ENCODE data around the gene MAP1LC3B2.

- TF ChIP-seq POLR2AphosphoS5 (IDR thresholded peaks at IDR 0.05; ENCODE audit: low read length): no peak
- TF ChIP-seq YY1 (IDR thresholded peaks at IDR 0.05; ENCODE audit: low read depth, low read length): no peak
- no peak for TF ChIP-seq NR2F1 (conservative IDR thresholded peaks at IDR 0.05)
- no peak for TF ChIP-seq SPI1 (IDR thresholded peaks at IDR 0.05; ENCODE audit: borderline replicate concordance, insufficient read depth, low read depth, low read length)
- no peak for TF ChIP-seq ZBTB33 (IDR thresholded peaks at IDR 0.05)
- no peak for TF ChIP-seq ATF3 (IDR thresholded peaks at IDR 0.05; ENCODE audit: borderline replicate concordance, extremely low read depth, low read depth, low read length)
- TF ChIP-seq, protein P1, sequence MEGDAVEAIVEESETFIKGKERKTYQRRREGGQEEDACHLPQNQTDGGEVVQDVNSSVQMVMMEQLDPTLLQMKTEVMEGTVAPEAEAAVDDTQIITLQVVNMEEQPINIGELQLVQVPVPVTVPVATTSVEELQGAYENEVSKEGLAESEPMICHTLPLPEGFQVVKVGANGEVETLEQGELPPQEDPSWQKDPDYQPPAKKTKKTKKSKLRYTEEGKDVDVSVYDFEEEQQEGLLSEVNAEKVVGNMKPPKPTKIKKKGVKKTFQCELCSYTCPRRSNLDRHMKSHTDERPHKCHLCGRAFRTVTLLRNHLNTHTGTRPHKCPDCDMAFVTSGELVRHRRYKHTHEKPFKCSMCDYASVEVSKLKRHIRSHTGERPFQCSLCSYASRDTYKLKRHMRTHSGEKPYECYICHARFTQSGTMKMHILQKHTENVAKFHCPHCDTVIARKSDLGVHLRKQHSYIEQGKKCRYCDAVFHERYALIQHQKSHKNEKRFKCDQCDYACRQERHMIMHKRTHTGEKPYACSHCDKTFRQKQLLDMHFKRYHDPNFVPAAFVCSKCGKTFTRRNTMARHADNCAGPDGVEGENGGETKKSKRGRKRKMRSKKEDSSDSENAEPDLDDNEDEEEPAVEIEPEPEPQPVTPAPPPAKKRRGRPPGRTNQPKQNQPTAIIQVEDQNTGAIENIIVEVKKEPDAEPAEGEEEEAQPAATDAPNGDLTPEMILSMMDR (IDR thresholded peaks at IDR 0.05 in 2 of 3, conservative IDR thresholded peaks at IDR 0.05 in 1 of 3; ENCODE audit: control insufficient read depth in 2 of 3, extremely low read depth in 1 of 3, insufficient read depth in 1 of 3, low read depth in 3 of 3, low read length in 3 of 3): peak; percentile 21 to 37 (median 35); a peak in 3 of 6 replicates
Observed at GRCh38 chr12:116609319-116610114, 50.3 kb downstream of the MAP1LC3B2 start.
